HG02571 (cell line): ENCODE data around the gene TSPAN4.

ENCODE experiments used
- ATAC-seq: cut with Tn5 transposase; IDR thresholded peaks from one replicate; pipeline ENCODE4 v1.9.1; 2021; ENCODE audit warnings: mild to moderate bottlenecking, moderate library complexity; ENCODE audit not compliant: unreplicated experiment

The TSPAN4 gene

DNA sequence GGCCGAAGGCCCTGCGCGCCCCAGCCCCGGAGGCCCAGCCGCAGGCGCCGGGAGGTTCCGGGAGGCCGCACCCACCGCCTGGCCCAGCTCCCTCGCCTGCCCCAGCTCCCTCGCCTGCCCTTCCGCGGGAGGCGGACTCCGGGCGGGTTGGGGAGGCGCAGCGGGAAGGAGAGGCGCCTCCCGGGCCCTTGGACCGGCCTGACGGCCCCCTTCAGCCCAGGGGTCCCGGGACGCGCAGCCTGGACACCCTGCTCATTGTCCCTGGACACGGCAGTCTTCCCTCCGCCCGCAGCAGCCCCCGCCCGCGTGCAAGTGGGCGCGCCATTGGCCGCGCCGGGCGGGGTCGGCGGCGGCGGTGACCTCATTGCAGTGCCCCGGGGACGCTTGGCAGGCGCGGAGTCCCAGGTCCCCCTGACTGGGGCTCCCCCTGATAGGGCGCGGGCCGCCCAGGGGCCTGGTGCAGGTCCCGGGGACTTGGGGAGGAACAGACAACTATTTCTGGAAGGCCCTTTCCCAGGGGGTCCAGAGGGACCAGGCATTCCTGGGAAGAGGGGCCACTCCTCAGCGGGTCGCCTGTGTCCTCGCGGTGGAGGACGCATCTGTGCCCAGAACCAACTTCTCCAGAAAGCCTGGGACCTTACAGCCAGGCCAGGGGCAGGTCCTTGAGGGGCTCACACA, 9.4 kb upstream of the TSPAN4 start:
- ATAC-seq = peak; percentile 17

DNA sequence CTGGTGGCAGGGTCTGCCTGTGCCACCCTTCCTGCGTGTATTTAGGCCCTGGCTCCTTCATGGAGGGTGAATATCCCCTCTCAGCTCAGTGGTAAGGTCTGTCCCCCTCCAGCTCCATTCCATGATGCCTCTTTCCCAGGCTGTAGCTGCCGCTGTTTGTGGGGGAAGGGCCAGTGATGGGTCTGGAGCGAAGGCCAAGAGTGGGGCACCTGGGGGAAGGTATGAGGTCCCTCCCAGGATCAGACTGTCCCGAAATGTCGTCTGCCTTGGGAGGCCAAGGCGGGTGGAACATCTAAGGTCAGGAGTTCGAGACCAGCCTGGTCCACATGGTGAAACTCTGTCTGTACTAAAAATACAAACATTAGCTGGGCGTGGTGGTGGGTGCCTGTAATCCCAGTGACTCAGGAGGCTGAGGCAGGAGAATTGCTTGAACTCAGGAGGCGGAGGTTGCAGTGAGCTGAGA, 8.8 kb upstream of the TSPAN4 start:
- ATAC-seq = no peak

DNA sequence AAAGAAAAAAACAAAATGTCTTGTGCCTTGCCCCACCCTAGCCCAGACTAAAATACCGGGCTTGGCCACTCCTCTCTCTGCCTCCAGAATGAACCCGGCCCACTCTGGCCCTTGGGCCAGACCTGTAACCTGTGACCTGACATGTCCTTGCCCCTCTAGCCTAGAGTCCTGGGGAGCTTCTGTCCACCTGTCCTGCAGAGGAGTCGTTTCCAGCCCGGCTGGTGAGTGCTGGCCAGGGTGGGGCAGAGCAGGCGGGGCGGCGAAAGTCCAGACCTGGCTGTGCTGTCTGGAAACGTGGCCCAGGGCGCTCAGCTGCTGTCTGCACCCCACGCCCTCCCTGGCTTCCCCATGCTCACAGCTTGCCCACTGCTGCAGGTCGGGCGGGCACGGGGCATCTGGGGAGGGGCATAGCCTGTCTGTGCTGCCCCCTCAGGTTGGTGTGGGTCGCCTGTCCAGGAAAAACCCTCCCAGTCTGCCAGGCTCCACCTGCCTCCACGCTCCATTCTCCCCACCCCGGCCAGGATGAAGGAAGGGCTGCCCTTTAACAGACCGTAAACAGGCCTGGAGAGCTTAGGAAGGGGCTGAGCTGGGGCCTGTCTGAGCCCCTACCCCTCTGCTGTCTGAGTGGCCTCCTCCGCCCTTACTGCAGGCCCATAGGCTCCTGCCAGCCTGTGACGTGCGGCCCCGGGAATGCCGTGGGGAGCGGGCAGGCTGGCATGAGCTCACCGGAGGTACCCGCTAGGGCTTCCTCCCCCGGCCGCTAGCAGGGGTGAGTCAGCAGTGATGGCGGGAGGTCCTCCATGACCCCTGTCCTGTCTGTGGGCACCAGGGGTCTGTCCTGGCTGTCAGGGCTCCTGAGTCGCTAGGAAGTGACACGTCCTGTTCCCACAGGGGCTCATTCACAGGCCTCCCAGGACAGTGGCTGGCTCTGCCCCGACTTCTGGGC, 8.0 kb upstream of the TSPAN4 start:
- ATAC-seq = no peak

DNA sequence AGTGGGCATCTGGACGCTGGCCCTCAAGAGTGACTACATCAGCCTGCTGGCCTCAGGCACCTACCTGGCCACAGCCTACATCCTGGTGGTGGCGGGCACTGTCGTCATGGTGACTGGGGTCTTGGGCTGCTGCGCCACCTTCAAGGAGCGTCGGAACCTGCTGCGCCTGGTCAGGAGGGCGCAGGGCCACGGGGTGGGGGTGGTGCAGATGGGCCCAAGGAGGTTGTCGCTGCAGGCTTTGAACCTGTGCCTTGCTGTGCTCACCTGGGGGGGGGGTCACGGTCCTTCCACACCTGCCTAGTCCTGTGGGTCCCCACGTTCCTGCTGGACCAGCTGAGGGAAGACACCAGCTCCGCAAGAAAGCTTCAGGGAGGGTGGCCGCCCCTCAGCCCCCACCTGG, 6.4 kb upstream of the TSPAN4 start:
- no peak for ATAC-seq

DNA sequence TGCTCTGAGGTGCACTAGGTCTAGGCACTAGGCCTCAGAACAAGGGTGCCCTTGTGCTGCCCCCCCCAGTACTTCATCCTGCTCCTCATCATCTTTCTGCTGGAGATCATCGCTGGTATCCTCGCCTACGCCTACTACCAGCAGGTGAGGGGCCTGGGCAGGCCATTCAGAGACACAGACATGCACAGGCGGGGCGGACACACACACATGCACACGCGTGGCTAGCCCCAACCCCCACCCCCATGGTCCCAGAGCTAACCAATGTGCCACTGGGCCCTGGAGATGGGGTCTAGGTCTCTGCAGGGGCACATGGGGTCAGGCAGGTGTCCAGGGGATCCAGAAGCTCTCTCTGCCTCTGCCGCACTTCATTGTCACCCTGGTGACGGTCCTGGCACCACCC, 6.0 kb upstream of the TSPAN4 start:
- no peak for ATAC-seq

DNA sequence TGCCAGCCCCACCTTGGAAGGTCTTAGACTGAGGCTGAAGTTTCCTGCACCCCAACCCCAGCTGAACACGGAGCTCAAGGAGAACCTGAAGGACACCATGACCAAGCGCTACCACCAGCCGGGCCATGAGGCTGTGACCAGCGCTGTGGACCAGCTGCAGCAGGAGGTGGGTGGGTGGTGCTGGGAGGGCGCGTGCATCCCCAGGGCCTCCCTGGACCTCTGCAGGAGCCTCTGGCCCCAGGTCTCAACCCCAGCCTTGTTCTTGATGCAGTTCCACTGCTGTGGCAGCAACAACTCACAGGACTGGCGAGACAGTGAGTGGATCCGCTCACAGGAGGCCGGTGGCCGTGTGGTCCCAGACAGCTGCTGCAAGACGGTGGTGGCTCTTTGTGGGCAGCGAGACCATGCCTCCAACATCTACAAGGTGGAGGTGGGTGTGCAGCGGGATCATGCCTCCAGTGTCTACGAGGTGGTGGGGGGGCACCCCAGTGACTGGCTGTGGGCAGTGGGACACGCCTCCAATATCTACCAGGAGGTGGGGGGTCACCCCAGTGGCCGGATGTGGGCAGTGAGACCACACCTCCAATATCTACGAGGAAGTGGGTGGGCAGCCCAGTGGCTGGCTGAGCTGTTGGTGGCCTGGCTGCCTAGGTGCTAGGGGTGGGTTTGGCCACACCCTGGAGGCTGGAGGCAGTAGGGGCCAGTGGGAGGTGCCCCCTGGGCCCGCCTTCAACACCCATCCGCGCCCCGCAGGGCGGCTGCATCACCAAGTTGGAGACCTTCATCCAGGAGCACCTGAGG, 5.3 kb upstream of the TSPAN4 start:
- no peak for ATAC-seq

DNA sequence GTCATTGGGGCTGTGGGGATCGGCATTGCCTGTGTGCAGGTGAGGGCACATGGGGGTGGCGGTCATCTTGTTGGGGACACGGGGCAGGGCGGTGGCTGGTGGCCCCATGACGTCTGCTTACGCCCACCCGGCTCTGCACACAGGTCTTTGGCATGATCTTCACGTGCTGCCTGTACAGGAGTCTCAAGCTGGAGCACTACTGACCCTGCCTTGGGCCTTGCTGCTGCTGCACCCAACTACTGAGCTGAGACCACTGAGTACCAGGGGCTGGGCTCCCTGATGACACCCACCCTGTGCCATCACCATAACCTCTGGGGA, 4.7 kb upstream of the TSPAN4 start:
- ATAC-seq = no peak

DNA sequence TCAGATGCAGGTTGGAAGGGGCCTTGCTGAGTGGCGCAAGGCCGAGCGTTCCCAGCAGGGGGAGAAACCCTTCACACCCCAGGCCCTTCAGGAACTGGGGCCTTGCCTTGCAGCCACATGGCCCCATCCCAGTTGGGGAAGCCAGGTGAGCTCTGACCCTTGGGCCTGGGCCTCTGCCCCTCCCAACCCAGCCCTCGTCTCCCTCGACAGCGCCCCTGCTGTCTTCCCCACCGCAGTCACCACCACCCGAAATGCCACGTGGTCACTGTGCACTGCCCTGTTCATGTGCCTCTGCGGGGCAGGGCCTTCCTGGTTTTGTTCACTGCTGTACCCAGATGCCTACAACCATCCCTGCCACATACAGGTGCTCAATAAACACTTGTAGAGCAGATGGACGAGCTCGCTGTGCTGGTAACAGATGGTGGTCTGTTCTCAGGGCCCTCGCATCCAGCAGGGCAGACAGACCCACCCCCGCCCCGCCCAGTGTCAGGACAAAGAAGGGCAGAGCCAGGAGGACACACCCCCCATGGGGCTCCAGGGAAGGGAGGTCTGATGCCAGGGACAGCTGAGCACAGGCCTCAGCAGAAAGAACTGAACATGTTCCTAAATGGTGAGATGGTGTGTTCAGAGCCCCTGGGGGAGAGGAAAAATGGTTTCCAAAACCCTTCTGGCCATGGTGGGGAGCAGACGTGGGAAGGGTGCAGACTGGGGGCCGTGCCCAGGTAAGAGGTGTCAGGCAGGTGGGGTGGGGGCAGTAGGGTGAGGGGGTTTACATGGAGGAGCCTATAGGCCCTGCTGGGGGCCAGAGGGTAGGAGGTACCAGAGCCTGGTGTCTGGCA, 4.0 kb upstream of the TSPAN4 start:
- ATAC-seq = no peak

DNA sequence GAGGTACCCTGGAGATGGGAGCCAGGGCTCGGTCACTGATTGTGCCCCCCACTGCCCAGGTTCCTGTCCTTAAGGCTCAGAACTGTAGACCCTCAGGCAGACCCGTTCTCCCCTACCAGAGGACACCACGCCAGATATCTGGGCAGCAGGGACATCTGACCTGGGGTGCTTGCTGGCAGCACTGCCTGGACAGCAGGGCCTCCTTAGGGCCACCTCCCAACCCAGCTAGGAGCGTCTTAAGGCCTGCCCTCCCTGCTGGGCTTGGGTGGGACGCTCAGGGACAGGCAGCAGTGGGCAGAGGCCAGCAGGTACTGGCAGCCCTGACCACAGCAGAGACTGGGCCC, 3.4 kb upstream of the TSPAN4 start:
- no peak for ATAC-seq

DNA sequence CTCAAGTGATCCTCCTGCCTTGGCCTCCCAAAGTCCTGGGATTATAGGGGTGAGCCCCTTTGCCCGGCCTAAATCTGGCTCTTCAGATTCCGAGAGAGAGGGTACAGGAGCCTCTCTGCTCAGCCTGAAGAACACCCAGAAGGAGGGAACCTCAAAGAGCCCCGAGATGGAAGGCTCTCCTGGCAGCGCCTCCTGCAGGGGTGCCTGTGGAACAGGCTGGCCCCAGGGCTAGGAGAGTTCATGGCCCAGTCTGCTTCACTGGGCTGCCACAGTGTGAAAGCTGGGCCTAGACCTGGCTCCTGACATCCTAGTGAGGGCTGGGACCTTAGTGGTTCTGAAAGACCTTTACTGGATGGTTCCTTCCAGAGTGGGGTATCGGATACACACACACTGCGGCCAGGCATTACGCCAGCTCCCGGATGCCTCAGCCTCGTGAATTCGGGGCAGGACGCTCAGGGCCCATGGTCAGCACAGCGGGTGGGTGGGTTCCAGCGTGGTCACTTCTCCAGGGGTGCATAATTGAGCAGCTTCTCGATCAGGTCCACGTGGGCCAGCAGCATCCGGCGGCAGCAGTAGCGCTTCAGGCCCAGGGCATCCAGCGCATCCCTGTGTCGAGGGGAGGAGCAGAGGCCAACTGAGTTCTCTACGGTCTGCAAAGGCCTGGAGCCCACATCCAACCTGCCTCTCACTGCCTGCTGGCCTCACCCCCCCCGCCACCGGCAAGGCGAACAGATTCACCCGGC, 2.6 kb upstream of the TSPAN4 start:
- ATAC-seq = no peak

DNA sequence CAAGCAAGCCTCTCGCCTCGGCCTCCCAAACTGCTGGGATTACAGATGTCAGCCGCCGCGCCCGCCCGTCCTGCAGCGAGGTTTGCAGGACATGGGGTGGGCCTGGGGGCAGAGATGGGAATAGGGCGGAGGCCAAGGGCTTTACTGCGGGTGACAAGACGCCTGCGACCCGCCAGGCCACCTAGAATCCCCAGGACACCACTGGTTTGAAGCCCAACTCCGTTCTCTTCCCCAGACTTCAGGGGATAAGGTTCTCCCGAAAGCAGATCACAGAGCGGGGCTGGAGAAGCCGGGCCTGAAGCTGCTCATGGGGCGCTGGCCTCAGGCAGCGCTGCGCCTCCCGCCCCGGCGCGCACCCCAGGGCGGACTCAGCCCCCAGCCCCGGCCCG, 677 bp upstream of the TSPAN4 start:
- no peak for ATAC-seq

DNA sequence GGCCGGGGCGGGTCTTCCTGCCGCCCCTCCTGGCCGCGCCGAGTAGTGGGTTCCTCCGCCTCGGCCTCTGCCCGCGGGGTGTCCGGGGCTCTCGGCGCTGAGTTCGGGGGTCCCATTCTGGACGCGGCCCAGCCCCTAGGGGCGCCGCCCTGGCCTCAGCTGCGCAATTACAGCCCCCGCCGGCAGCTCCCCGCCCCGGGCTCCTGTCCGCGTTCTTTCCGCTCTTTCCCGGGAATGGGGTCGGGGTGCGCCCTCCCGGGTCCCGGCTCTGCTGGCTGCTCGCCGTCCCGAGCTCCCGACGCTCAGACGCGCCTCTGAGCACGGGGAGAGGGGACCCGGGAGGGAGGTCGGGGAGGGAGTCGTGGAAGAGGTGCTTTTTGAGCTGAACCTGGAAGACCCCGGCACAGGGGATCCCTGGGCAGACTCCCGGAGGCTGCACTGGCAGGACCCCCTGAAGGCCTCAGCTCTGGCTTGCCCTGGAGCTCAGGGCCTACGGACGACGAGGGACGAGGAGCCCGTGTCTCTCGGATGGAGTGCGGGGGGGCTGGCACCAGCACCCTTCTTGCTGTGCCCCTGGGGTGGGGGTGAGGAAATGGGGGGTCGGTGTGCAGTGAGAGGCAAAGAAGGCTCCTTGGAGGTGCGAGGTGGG, 558 bp downstream of the TSPAN4 start:
- peak; percentile 5 for ATAC-seq

DNA sequence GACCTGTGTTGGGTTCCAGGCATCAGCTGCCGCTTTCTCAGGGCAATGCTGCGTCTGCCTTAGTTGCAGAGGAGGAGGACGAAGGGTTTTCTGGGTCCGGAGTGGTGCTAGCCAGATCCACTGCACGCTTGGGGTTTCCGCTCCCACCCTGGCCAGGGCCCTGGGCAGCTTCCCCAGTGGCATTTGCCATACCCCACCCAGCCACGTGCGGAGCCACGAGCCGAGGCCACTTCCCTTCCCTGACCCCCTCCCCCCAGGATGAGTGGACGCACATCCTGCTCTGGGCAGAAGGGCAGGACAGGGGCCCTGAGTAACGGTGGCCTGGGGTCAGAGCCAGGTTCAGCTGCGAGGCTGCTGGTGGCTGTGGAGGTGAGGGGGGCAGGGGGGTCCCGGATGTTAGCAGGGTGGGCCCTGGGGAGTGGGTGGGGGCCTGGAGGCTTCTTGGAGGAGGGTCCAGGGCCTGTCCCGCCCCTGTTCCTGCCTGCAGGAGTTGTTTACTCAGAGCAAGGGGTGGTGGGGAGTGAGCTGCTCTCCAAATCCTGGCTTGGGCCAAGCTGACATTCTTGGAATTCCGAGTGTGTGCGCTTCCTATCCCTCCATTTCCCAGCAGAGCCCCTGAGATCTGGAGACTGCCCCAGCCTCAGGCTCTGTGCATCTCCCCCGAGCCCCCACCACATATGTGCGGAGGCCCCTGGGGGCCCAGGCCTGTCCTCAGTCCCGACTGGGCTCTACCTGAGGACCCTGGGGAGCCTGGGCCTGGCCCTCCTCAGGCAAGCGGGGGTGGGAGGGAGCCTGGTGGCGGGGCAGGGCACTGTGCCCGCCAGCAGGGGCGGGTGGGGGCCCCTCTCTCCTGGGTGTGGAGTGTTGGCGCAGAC, 1.4 kb downstream of the TSPAN4 start:
- no peak for ATAC-seq

DNA sequence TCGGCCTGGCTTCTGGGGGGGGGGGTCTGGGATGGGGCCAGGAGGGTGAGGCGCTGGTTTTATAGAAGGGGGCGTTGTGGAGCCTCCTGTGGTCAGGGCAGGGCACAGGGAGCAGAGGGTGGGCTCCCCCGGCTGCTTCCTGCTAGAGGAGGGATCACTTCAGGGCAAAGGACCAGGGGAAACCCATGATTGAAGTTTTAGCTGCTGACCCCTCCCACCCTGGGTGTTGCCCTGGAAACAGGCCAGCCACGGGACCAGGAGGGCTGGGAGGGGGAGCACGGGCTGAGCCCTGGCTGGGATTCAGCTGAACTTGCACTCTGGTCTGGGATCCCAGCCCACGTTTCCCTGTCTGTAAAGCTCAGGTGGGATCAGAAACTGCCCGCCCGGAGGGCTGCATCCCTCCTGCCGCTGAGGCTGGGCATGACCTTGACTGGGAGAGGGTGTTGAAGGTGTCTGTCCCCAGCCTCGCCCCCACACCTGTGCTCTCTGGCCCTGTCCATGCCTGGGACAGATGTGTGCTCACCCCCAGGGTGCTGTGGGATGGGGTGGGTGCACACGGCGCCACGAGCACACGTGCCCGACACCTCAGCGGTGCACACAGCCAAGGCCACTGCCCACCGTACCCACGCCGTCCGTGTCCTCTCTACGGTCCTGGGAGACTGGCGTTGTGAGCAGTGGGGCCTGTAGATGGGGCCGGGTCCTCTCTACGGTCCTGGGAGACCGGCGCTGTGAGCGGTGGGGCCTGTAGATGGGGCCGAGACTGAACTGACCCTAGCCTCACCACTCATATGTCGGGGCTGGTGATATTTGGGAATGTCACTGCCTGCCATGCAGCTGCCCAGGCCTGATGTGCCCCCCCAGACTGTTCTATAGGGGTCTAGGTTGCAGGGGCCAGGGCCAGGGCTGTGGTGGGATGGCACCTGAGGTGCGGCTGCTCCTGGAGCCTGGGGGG, 2.3 kb downstream of the TSPAN4 start:
- no peak for ATAC-seq

DNA sequence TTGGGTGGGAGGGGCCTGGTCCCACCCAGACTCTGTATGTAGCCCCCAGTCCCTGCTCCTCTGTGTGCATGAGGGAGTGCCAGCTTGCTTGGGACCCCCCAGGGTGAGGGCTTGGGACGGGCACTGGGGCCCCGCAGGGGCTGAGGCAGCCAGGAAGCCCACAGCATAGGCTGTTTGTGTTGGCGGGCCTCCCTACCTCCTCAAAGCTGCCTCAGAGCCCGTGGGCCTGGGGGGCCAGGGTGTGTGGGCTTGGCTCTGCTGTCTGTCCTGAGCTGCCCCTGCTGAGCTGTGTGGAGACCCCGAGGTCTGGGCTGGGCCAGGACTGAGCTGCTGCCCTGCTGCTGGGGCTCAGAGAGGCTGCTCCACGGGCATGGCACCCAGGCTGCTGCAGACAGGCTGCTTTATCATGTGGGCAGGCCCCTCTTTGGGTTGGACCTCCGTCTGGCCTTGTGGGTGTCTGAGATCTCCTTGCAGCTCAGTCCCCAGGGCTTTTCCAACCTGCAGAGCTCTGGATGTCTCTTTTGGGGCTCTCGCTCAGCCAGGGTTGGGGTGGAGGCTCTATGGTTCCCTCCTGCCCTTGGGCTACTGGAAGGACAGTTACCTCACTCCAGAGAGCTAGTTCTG, 3.3 kb downstream of the TSPAN4 start:
- ATAC-seq = no peak

DNA sequence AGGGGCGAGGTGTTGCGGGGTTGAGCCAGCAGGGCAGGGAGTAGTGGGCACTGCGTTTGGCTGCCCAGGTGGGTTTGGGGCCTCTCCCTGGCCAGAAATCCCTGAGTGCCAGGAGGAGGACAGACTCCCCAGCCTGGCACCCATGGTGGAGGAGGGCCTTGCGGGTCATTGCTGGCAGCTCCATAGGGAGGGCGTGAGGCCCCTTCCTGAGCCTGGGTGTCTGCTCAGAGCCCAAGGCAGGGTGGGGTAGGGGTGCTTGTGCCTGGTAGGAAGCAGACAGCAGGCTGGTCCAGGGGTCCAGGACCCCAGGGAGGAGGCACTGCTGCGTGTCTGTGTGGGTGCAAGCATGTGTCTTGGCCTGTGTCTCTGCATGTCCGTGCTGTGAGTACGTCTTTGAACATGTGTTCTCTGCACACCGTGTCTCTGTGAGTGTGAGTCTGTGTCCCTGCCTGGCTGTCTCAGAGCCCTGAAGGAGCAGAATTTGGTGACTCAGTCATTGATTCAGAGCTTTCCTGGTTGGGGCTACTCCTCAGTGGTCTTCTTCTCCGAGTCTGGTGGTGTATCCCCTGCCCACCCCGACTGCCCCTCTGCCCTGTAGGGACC, 3.9 kb downstream of the TSPAN4 start:
- no peak for ATAC-seq

DNA sequence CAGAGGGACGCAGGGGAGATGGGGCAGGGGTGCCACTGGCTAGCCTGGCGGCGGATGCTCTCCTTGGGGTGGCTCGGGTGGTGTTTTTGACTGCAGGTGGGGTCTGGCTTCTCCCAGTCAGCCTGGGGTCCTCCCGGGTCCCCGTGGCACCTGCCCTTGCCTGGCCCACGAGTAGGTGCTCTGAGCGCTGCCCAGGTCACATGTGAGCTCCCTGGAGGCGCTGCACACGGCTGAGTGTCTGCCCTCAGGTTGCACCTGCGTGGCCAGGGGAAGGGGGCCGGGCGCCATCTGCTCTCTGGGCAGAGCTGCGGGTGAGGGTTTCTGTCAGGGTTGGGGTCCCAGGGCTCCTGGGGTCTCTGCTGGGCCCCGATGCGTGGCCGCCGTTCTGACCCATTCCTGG, 5.2 kb downstream of the TSPAN4 start:
- ATAC-seq = no peak
